Uterus (tissue), 2 donors: Measurements from ENCODE around the gene RAB13.

ENCODE experiments used
- CTCF ChIP-seq, 4 experiments: fragments of 200-600 bp in 2 of 4; fragments of 450-650 bp in 2 of 4; sonication (generic) in 2 of 4; IDR thresholded peaks; one replicate each; pipeline ENCODE4 v1.5.1; 2016 to 2019; ENCODE audit warnings: antibody characterized with exemption in 4 of 4, mild to moderate bottlenecking in 2 of 4, moderate library complexity in 1 of 4
- POLR2A ChIP-seq, 2 donors: fragments of 450-650 bp; IDR thresholded peaks; one replicate each; pipeline ENCODE4 v1.6.1; 2016; ENCODE audit warnings: antibody characterized with exemption in 2 of 2, mild to moderate bottlenecking in 1 of 2, moderate library complexity in 1 of 2

GRCh38 chr1:153968000-153968363 is 18.2 kb downstream of the RAB13 start:
- TF ChIP-seq CTCF (IDR thresholded peaks at IDR 0.05) (no peak), POLR2A (IDR thresholded peaks at IDR 0.05) (no peak)
